GM19438 (cell line): Measurements from ENCODE around the gene SPINK8.
"Not testable (repeated sequence)": the region's sequence is repeated elsewhere in the genome, so short reads cannot be mapped to it uniquely, and the experiment has no call there.

Experiments used
- ATAC-seq: cut with Tn5 transposase; IDR thresholded peaks from one replicate; pipeline ENCODE4 v1.9.1; 2021; ENCODE audit warnings: low read depth; ENCODE audit not compliant: unreplicated experiment

The SPINK8 gene

DNA sequence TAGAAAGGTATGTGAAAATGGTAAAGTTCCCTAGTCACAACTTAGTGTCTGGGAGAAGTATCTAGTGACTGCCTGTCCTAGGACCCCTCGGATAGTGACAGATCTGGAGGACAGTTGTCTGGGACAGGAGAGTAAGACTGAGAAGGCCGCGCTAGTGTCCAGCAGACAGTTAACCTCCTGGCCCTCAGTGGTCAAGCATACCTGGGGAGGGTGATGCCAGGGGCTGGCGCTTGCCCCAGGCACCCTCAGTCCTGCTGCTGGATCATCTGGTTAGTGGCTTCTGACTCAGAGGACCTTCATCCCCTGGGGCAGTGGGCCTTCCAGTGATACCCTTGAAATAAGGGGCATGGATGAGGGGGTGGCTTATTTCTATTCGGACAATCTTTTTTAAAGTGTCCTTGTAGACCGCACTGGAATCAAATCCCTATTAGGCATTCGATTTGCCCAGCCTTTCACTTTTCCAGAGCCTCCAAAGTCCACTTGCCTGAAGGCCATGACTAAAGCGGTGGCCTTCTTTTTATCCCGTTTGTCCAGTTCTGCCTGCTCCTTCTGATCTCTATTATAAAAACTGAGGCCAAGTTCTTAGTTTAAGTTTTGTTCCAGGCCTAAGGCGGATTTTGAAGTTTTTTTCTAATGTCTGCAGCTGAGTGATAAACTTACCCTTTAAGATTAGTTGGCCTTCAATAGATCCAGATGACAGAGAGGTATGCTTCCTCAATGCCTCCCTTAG, 1.6 kb downstream of the SPINK8 start:
- ATAC-seq: not testable (repeated sequence)

GRCh38 chr3:48320996-48321395, 12.5 kb downstream of the SPINK8 start:
- ATAC-seq: no peak

DNA sequence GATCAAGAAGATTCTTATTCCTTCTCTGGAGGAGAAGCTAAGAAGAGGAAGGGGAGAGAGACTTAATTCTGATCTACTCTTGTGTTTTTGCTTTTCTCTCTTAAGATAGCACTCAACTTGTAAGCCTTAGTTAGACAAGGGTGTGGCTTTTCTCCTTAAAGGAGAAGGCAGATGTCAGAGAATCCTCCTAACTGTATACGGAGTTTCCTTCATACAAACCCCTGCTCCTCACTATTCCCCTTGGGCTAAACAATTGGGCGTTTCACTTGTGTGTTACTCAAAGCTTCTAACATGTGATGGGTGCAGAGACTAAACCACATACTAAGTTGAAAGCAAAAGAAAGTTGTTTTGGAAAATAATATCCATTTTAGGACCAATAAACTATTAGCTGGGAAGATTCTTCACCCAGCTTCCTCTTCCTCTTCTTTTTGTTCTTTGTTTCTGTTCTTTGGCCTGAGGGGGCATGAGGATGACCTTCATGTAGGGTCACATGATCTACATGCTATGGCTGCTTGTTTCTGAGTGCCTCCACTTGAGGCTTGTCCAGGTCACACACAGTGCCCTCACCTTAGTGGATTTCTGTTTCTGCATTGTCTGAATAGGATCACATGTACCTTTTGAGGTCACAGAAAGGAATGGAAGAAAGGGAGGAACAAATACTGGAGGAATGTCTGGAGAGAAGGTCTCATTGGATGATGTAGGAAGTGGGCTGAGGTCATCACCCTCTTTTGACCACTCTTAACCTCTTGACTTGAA, 14.6 kb downstream of the SPINK8 start:
- ATAC-seq: no peak

- no peak for ATAC-seq
Observed at GRCh38 chr3:48314542-48314941, 18.9 kb downstream of the SPINK8 start.

DNA sequence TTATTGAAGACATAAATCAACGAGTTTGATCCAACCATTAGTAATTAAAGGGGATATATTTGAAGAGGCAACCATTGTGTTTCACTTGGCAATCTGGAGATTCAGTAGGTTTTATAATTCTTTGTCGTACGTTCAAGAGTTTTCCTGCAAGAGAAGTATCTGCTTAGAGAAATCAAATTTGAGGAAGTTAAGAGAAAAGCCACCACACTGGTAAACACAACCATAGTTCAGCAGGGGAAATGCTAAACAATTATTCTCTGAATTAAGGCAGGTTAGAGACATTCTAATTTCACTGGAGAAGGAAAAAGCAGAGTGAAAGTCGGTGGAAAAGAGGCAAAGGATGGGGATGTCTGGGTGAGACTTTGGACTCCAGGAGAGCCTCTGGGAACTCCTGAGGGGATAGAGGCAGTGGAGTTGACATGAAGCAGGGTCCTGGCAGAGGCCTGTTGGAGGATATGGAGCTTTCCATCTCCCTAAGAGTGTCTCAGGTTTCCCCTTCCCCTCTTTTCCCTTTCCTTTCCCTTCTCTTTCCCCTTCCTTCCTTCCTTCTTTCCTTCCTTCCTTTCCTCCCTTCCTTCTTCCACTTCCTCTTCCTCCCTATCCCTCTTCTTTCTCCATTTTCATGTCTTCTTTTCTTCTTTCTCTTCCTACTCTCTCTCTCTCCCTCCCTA, 26.5 kb downstream of the SPINK8 start:
- ATAC-seq: no peak

- ATAC-seq: no peak
Observed at GRCh38 chr3:48306290-48306689, 27.2 kb downstream of the SPINK8 start.

GRCh38 chr3:48305396-48305795, 28.1 kb downstream of the SPINK8 start:
- no peak for ATAC-seq

DNA sequence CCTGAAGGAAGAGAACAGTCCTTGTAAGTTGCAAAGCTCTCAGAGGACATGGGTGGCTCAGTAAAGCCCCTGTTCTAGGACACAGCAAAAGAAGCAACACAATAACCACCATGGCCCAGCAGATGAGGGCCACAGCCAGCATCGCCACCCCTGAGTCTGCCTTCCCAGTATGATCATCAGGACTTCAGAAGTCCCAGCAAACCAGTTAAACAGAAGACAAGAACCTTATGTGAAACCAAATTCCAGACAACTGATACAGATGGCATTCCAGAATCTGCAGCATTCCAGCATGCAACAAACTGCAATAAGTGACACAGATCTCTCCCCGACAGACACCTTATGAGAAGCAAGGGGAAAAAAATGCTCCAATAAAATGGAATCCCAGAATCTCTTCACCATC, 30.4 kb downstream of the SPINK8 start:
- ATAC-seq: no peak

- no peak for ATAC-seq
Observed at GRCh38 chr3:48301800-48302166, 31.7 kb downstream of the SPINK8 start.

GRCh38 chr3:48301020-48301799, 32.3 kb downstream of the SPINK8 start, which contains the start of gene NME6:
NME6 (minus strand) TSS chr3:48301367.
- ATAC-seq: peak; percentile 69

DNA sequence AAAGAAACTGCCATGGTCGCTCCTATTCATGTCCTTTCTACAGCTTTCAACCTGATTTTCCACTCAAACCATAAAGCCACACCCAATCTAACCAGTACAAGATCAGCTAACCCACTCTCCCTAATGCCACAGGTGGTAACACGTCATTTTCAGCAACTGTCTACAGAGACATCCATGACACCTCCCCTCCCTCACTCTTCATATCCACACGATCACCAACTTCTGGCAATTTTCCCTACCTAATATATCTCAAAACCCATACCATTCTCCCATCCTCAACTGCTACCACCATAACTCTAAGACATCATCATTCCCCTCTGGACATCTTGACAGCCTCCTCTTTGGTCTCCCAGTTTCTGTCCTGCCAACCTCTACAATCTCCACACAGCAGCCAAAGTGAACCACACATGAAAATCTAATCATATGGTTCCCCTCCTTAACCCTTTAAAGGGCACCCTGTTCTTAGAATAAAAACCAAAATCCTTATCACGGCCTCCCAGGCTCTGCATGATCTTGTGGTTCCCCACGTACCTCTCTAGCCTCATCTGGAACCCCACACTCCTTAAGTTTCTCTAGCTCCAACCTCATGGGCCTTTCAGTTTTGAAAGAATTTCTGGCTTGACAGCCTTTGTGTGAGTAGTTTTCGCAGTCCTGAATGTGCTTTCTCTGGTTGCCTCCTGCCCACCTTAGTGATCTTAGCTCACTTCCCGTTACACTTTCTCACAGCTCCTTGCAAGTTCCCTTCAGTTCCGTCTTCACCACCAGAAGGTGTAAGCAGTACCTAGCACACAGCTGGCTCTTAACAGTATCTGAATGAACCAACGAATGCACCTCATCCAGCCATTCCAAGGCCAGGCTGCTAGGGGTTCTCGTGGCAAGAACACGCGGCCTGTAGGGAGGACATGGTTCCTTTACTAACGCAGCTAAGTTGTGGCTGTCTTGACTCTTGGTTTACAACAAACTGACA, 33.4 kb downstream of the SPINK8 start:
- peak; percentile 54 for ATAC-seq

- no peak for ATAC-seq
Observed at GRCh38 chr3:48297111-48297810, 36.2 kb downstream of the SPINK8 start.

DNA sequence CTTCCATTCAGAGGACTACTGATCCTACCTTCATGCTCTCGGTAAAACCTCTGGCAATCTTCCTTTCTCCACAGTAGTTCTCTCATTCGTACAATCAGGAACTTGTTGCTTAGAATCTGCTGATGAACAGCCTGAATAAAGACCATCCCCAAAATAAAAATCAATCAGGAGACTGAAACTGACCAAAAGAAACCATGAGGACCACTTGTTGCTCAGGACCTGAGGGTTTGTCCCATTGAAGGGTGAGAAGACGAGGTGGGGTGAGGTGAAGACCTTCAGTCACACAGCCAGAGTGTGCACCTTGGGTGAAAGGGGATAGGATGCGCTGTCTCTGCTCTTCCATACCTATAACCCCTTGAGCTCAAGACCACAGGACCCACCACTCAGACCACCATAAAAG, 36.8 kb downstream of the SPINK8 start:
- no peak for ATAC-seq

- ATAC-seq: no peak
Observed at GRCh38 chr3:48294611-48295263, 38.7 kb downstream of the SPINK8 start.

DNA sequence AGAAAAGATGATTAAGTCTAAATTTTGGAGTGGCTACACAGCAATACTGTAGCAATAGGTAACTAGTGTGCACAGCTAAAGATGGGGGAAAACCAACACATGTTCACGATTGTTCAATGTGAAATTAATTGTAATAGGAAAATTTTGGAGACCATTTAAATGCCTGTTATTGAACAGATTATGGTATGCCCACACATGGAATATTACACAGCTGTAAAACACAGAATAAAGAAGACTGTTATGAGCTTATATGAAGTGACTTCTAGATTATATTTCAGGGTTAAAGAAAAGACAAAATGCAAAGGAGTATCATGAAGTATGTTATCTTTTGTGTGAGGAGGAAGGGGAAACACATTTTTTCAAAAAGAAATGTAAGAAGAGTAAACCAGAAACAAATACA, 43.8 kb downstream of the SPINK8 start:
- no peak for ATAC-seq

DNA sequence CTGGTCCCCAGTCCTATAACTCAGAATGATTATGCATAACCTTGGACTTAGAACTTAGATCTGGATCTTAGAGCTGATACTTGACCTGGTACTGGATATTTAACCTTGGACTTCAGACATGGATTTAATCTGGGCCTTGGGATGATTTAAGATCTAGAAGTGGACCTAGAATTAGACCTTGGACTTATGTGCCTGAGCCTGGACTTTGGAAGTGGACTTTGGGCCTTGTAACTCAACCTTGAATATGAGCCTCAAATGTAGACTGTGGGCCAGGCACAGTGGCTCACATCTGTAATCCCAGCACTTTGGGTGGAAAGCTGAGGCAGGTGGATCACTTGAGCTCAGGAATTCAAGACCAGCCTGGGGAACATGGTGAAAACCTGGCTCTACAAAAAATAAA, 46.4 kb downstream of the SPINK8 start:
- no peak for ATAC-seq

DNA sequence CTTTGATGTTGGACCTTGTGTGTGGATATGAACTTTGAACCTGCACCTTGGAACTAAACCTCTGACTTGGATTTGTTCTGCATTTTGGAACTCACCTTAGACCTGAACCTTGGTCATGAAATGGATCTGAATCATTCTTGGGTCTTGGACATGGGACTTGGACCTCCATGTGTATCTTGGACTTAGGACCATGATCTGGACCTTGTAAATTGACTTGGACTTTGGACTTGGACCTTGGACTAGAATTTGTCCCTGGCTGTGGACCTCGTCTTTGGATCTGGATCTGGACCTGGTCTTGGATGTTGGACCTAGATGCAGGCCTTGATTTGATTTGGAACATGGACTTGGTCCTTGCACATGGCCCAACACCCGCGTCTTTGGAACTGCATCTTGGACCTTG, 47.2 kb downstream of the SPINK8 start:
- ATAC-seq: no peak

DNA sequence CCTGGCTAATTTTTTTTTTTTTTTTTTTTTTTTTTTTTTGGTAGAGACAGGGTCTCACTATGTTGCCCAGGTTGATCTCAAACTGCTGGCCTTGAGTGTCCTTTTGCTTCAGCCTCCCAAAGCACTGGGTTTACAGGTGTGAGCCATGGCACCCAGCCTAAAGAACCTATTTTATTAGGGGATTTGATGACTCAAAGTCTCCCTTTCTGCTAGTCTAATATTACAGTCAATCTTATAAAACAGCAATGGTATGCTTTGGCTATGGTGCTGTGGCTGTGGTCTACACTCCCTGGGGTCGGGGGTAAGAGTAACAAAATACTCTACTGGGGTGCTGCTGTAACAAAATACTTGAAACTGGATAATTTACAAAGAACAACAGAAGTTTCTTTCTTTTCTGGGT, 47.8 kb downstream of the SPINK8 start:
- no peak for ATAC-seq

DNA sequence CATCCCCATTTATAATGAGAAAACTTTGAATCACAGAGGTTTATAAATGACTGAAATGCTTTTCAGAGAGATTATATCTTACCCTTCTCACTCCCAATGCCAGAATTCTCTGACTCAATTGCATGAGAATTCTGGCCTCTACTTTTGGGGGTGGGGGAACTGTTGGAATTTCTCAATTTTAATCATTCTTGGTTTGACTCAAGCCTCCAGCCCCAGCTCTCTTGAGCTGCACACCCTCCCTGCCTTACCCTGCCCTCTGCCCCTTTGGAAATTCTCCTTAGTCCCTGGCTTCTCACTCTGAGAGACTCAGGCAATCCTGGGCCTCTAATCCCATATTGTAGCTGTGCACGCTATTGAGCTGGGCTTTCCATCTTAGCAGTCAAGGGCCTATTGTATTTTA, 48.3 kb downstream of the SPINK8 start:
- no peak for ATAC-seq
